ENCODE results near the gene TCAF2.
"Not testable (repeated sequence)": the region's sequence is repeated elsewhere in the genome, so short reads cannot be mapped to it uniquely, and the experiment has no call there.

Gene TCAF2

DNA sequence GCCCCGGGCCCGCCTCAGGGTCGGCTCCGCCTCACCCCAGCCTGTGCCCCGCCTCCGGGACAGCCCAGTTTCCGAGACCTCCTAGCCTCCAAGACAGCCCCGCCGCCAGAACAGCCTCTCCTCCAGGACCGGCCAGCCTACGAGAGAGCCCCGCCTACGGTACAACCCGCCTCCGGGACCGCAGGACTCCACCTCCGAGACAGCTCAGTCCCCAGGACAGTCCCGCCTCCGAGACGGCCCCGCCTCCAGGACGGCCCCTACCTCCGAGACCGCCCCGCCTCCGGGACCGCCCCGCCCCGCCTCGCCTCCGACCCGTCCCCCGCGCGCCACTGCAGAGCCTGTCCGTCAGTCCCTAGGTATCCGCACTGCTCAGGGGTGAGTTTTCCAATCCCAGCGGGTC is at the start of gene TCAF2:
Gene TCAF2, plus strand, starts transcription at position 329 of the 400 bp plus-strand sequence.
- DNase-seq (ENCODE audit: low spot score), result not testable (repeated sequence)

DNA sequence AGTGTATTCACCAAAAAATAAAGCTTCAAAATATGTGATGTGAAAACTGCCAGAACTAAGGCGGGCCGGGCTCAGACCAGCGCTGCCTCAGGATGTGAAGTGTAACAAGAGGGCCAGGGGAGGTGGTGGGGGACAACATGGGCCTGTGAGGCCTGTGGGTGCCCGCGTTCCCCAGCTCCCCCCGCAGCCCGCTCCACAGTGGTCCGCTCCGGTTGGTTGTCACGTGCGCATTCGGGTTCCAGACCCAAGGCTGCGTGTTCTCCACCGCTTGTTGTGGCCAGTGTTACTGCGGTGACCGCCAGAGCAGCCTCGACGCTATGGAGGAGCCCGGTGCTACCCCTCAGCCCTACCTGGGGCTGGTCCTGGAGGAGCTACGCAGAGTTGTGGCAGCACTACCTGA is 49.3 kb upstream of the TCAF2 start, which contains the start of gene CTAGE15:
Gene CTAGE15, plus strand, starts transcription at position 301 of the 400 bp plus-strand sequence. Its CDS starts 17 bp downstream, at position 318.
- DNase-seq (ENCODE audit: low spot score), result not testable (repeated sequence)

DNA sequence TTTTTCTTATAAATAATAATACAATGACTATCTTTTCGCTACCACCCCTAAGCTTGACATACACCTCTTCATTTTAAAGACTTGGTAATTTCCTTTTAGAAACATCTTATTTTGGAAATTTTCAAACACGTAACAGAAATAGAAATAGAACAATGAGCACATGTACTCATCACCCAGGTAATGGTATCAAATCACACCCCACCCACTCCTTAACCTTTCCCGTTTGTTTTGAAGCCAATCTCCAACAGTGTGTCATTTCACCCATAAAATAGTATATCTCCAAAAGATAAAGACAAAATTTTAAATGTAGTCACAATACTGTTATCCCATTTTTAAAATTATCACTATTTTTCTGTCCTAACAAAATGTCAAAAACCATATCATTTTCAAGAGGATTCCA is 32.6 kb upstream of the TCAF2 start:
- DNase-seq (ENCODE audit: low spot score), result not testable (repeated sequence)

DNA sequence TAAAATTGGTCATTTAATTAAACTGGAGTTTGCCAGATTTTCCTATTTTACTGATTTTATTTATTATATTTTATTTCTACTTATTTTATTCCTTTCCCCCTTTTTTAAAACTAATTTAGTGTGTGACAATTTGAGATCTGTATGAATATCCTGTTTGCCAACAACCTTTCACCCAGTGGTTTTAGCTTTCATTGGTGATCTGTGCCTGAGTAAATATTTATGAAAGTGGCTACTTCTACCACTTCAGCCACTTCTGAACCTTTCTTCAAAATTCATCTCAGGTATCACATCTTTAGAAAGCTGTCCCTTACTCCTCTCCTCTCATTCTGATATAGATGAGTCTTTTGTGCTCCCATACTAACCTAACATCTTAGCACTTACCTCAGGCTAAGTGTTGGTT is 30.9 kb upstream of the TCAF2 start:
- not testable (repeated sequence) for DNase-seq (ENCODE audit: low spot score)

DNA sequence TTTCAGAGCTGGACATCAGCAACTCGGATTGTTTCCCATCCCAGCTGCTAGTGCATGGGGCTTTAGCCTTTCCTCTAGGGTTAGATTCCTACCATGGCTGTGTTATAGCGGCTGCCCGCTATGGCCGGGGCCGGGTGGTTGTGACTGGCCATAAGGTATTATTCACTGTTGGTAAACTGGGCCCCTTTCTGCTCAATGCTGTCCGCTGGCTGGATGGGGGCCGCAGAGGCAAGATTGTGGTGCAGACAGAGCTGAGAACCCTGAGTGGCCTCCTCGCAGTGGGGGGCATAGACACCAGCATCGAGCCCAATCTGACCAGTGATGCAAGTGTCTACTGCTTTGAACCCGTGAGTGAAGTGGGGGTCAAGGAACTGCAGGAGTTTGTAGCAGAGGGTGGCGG is 22.7 kb upstream of the TCAF2 start:
- not testable (repeated sequence) for DNase-seq (ENCODE audit: low spot score)

DNA sequence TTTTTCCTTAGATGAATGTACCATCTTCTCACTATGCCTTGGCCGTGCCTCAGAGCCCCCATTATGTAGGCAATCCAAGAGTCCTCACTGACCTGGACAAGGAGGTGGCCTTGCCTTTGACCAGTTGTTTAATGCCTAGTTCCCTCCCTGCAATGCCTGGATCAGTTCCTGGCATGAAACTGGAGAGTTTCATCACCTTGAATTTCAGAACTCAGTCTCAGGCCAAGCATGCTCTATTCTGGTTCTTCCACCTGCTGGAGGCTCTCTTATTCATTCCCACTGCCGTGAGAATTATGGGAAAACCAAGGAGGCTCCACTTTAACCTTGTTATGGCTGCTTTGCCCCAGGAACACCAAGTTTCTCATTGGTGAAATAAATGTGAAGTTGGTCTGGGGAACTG is 17.2 kb upstream of the TCAF2 start:
- not testable (repeated sequence) for DNase-seq (ENCODE audit: low spot score)

DNA sequence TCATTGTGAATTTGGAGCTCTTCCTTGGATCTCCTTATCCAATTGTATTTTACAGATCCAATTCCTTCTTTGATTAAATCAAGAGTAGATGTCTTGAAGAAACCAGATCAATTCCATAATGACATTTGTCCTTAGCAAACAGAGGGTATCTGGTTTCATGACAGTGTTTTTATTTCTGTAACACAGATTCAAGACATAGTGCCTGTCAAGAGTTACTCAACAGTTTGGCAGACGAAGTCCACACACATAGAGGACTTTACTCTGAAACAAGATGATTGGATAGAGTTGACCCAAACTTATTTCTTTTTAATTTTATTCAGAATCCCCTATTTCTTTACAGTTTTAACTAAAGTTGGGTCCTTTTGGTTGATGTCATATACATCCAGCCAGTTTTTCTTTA is 14.7 kb upstream of the TCAF2 start:
- DNase-seq (ENCODE audit: low spot score), result not testable (repeated sequence)

DNA sequence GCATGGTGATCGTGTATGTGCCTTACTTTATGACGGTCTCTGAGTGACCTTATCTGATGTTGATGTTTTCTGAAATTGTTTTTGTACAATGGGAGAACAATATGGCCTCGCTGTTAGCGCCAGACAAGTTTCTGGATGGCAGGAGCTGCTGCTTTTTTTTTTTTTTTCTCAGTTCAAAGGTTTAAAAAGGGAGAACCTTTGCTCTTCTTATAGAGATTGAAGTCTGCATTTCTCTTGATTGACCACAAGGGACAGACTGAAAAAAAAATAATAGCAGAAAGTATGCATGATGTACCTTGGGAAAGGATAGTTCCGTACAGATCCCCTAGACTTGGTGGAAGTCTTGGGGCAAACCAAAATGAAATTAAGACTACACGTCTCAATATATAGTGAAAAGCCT is 5.2 kb upstream of the TCAF2 start:
- not testable (repeated sequence) for DNase-seq (ENCODE audit: low spot score)

DNA sequence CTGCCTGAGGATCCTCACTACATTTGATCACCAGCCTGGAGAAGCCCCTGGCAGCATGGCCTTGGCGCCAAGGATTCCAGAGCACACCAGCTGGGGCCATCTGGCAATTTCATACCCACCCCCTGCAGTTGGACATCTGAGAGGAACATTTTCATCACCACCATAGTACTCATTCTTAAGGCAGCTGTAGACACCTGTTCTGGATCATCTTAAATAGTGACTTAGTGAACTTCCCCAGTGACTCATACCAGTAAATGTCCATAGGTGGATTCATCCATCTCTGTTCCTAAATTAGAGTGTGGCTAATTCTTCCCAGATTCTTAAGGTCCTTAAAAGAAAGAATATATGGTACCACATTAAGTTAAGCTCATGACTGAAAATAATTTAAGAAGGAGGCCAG is 3.6 kb upstream of the TCAF2 start:
- DNase-seq (ENCODE audit: low spot score), result not testable (repeated sequence)

DNA sequence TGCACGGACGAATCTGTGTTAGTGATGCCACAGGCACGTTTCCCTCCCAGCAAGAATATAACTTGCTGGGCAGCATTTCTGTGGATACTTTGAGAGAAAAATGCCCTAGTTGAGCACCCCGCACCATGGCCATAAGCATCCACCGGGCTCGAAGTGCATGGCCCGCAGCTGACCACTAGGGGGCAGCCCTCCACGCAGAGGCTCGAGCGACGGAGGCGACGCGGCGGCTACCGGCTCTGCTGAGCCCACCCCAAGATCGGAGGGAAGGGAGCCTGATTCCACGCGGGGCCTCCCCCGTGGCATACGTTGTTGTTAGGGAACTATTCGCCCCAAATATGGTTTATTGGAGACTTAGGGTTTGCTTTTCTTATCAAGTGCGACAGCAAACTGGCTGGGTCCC is 716 bp upstream of the TCAF2 start:
- not testable (repeated sequence) for DNase-seq (ENCODE audit: low spot score)

DNA sequence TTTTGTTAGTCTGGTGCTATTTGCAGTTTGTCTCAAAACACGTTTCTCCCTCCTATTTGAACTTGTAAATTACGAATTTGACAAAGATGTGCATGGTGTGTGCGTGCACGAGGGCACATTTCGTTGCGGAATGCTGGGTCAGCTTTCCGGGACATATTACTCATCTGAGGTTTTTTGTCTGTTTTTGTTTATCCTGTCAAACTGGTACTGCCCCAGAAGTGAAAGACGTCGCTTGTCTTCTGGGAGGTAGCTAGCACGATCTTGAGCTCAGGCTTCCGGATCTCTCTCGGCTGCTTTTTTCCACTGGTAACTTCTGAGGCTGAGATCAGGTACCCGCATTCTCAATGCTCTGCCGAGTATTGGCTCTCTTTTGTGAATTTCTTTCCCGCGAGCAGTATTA is 401 bp downstream of the TCAF2 start:
- DNase-seq (ENCODE audit: low spot score), result not testable (repeated sequence)

DNA sequence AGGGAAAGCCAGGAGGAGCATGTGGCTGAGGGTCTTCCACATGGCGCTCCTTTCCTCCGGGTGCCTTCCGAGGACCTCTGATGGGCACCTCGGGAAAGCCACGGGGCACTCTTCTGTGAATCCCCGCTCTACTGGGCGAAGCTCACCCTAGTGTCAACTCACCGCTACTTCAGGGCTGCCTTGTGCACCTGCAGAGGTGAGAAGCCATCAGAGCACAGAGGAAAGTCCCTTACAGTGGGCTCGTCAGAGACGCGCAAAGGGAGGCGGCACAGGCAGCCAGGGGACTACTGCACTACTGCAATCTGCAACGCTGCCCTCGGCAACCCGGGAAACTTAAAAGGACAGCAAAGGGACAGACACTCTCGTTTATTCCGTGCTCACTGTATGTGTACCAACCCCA is 1.4 kb downstream of the TCAF2 start:
- not testable (repeated sequence) for DNase-seq (ENCODE audit: low spot score)

DNA sequence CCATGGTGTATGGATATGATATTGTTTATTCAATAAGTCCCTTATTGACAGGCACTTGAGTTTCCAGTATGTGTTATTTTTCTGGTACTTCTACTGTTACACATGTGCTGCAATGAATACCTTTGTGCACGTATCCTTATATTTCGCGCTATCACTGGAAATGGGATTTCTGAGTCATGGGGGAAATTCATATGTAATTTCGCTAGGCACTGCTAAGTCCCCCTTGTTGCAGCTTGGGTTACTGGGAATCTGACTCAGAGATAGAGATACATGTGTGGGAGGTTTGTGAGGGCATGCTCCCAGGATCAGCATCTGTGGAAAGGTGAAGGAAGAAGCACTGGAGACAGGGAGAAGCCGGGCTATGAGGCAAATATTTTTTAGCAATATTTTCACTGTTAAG is 9.9 kb downstream of the TCAF2 start:
- DNase-seq (ENCODE audit: low spot score), result not testable (repeated sequence)

DNA sequence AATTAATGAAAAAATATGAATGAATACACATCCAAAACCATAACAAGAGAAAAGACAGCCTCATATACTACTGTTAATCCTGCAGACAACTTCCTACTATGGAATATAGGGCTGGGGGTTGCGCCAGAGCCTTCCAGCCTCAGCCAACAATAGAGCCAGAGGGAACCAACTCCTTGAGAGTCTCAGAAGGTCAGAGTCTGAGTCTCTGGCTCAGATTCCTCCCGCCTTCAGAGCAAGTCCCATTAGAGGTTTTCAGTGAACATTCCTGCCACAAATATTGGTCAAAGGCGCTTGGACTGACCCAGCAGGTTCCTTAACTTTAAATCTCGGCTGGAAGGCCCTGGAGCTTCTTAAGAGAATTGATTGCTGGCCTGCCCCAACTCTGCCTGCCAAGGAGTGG is 11.7 kb downstream of the TCAF2 start:
- DNase-seq (ENCODE audit: low spot score), result not testable (repeated sequence)

DNA sequence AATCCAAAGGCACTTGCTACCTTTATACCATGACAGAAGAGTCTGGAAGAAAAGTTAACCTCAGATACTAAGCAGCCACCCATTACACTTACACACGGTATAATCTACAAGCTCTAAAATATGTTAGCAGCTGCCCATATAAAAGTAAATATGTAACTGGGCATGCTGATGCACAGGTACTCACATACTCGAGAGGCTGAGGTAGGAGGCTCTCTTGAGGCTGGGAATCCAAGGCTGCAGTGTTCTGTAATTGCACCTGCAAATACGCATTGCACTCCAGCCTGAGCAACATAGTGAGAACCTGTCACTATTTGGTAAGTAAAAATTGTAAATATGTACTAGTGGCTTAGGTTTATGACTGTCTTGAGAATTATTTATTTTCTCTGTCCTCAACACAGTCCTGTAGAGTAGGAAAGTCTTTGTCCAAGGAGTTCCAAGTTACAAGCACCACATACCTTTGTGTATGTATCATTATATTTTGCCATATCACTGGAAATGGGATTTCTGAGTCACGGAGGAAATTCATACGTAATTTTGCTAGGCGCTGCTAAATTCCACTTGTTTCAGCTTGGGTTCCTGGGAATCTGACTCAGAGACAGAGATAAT is 12.3 kb downstream of the TCAF2 start:
- not testable (repeated sequence) for DNase-seq (ENCODE audit: low spot score)

DNA sequence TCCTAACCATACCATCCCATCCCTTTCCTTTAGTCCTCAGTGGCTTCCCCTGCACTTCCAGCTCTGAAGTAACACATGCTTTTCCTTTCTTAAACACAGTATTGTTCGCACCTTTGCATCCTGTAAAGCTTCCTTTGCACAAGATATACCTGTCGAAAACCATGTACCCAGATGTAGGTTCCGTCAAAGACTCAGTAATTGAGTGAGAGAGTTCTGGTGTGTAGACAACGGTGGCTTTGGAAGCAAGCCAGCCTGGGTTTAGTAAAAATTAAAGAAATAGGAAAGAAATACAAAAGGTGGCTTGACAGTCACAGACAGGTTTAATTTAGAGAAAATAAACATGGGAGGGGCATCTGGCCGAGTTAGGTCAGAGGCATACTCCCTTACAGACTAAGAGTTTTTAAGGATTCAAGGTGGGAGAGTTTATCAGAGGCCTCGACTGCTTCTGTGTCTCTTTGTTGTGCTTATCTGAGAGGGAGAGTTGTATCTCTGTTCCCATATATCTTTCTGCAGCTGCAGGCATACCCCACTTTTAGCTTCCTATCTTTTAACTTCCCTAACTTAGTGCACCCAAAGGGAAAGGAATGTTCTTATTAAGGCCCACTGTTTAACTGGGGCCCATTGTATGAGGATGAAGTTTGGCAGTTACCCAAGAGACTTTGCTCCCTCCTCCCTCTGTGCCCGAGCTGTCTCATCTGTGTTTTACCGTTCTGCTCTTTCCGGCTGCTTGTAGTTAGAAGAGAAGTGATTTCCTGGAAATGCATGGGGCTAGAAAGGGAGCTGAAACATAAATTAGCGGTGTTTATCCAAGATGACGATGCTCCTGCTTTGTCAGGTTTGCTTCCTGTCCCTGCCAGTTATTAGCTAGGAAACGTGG is 14.8 kb downstream of the TCAF2 start:
- DNase-seq (ENCODE audit: low spot score), result not testable (repeated sequence)

DNA sequence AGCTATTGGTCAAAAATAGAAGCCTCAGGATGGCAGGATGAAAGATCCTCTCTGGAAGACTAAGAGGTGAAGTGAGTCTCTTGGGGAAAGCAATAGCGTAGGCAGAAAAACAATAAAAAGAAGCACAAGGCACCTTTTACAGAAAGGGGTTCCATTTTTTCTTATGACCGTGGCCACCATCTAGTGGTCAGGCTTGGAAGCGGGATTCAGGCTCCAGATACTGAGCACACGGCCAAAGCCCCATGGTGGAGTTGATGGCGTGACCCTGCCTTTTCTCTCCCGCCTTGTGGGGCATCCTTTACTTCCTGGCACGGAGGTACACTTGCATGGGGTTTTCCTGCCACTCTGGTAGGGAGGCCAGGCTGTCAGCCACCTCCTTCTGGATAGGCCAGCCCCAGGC is 18.6 kb downstream of the TCAF2 start:
- not testable (repeated sequence) for DNase-seq (ENCODE audit: low spot score)

DNA sequence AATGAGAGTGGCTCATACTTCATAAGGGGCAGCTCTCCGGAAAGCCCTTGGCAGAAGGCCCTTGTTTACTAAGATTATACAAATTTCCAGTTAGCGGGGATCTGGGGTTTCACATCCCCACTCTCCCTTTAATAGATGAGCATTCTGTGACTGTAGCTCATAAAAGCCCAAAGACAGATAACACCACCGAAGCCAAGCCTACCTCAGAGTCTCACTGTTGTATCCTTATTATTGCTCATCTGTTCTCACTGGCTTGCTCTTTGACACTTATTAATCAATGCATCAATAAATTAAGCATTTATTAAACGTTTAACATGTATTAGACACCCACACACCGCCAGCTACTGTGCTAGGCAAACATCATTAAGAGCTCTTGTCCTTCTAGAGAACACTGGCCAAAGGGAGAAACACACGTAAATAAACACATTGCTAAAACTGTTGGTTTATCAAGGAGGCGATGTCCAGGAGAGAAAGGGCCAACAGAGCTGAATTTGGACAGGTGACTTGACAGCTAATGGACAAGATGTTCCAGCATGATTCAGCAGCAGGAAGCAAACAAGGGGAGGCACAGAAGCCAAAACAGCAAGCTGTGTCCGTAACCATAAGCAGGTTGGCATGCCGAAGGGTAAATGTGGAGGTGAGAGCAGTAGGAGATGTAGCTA is 19.9 kb downstream of the TCAF2 start:
- not testable (repeated sequence) for DNase-seq (ENCODE audit: low spot score)

DNA sequence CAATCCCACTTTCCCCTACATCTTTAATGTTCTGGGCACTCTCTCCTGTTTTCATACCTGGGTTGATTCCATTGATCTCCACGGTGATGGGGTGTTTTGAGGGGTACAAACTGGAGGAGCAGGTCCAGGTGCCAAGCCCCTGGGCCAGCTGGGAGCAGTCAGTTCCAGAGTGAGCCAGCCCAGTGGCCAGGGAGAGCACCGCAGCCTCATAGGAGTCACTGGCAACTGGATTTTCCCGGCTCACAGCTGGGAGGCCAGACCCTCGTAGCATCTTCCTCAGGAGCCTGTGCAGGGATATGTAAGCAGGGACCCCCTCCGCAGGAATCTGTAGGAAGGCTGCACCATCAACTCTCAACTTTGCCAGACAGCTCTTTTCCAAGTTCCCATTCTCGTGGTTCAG is 25.8 kb downstream of the TCAF2 start:
- DNase-seq (ENCODE audit: low spot score), result not testable (repeated sequence)

DNA sequence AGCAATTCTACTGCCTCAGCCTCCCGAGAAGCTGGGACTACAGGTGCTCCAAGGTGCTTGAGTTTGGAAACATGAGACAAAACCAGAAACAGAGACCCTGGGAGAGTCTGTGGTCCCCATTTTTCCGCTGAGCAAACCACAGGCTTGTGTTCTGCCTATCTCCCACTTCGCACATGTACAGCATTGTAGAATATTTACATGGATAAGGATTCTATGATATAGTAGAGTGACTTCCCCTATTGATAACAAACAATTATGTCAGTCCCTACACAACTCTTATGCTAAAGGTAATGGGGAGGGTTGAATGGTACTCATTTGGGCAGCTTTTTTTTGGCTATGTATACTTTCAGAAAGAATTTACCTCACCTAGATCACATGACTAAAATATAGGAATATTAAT is 29.1 kb downstream of the TCAF2 start:
- DNase-seq (ENCODE audit: low spot score), result not testable (repeated sequence)

DNA sequence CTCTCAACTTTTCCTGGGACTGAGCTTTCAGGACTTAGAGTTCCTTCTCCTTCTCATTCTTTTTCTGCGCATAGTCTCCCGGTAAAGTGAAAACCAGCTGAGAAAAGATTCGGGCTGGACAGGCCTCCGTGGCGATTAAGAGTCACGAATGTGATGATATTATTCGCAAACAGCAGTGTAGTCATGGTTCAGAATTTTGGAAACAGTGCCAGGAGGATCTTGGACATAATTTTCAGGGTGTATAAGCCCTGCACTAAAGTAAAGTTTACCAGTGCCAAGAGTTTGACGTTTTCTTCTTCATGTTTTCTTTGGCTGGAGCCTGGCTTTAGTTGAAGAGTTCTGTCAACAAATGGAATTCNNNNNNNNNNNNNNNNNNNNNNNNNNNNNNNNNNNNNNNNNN is 29.7 kb downstream of the TCAF2 start:
- DNase-seq (ENCODE audit: low spot score), result not testable (repeated sequence)

All from hepatic stellate cell (primary cell).